Measurements from ENCODE around the gene SAA1.
"Not testable (repeated sequence)": the region's sequence is repeated elsewhere in the genome, so short reads cannot be mapped to it uniquely, and the experiment has no call there.

DNA sequence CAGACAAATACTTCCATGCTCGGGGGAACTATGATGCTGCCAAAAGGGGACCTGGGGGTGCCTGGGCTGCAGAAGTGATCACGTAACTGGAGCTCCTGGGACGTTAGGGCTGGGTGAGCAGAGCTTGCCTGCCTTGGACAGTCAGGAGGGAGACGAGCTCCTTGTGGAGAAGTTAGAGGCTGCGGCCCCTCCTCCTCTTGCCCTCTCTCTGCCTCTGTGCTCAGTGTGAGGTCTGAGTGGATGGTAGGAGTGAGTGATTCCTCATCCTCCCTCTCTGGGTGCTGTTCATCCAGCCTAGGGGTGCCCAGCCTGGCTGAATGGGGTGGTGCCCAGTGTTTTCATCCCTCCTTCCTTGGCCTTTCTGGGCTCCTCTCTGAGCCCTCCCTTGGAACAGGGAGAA, 3.2 kb downstream of the SAA1 start:
- not testable (repeated sequence) for TF ChIP-seq EZH2 (IDR thresholded peaks at IDR 0.05; ENCODE audit: insufficient read depth, poor library complexity, severe bottlenecking); EZH2phosphoT487 (IDR thresholded peaks at IDR 0.05; ENCODE audit: insufficient read depth, low read depth)

Measured in GM23248 (cell line).